ENCODE measurements around the gene KIF12. TPM values are rescaled to one million over a fixed set of nuclear protein-coding genes. Genes with fewer than 3 reads are reported as not detected.

The KIF12 gene
- total RNA-seq, 1 donor from 2014 or later = 0.34 TPM

- peaks cover 9% of the 10 kb centered on the region for H3K27me3 ChIP-seq (ENCODE audit: insufficient read depth, low read length)
- FAIRE-seq (peak; percentile 78), DNase-seq (ENCODE audit: low read depth) (peak; percentile 77)
- H3K36me3 ChIP-seq (ENCODE audit: insufficient read depth, low read length) = no peaks in the 10 kb centered on the region
- Mint-ChIP-seq H3K27me3 (ENCODE audit: low read depth, unreplicated experiment) (peaks cover 27% of the 10 kb centered on the region), H3K27ac (ENCODE audit: unreplicated experiment) (peak overlapping the region; percentile 28), H3K9me3 (ENCODE audit: unreplicated experiment) (no peaks in the 10 kb centered on the region), H3K36me3 (ENCODE audit: low read depth, unreplicated experiment) (no peaks in the 10 kb centered on the region), H3K4me1 (ENCODE audit: low read depth, unreplicated experiment) (peaks cover 12% of the 10 kb centered on the region), H3K4me3 (ENCODE audit: unreplicated experiment) (no peak overlapping the region)
- H2AFZ ChIP-seq (ENCODE audit: low read depth, low read length) = no peak overlapping the region
- H3K4me1 ChIP-seq (ENCODE audit: insufficient read depth, low read length) = no peaks in the 10 kb centered on the region
- H3K9me3 ChIP-seq (ENCODE audit: insufficient read depth, low read depth, low read length) = no peaks in the 10 kb centered on the region
- no peak overlapping the region for H3K4me2 ChIP-seq (ENCODE audit: low read length)
- H3K9ac ChIP-seq (ENCODE audit: low read length) = no peak overlapping the region
- no peak for TF ChIP-seq EZH2 (IDR thresholded peaks at IDR 0.05; ENCODE audit: insufficient read depth, low read length)
- no peak for TF ChIP-seq CTCF (IDR thresholded peaks at IDR 0.05; ENCODE audit: insufficient read depth, low read depth, low read length)
- H3K27ac ChIP-seq (ENCODE audit: low read depth, low read length) = no peak overlapping the region
- no peak overlapping the region for H3K4me3 ChIP-seq (ENCODE audit: insufficient read depth, low read depth, low read length)
- no peaks in the 10 kb centered on the region for H3K79me2 ChIP-seq (ENCODE audit: insufficient read depth, low read length)
- H4K20me1 ChIP-seq (ENCODE audit: insufficient read depth, low read length) = no peaks in the 10 kb centered on the region
Observed at GRCh38 chr9:114110180-114110579, 11.1 kb upstream of the KIF12 start.

GRCh38 chr9:114109124-114109523, 10.0 kb upstream of the KIF12 start:
- DNase-seq (ENCODE audit: low read depth) = no peak

More at GRCh38 chr9:114109124-114109523, 10.0 kb upstream of the KIF12 start:
- Mint-ChIP-seq H3K27me3 (ENCODE audit: low read depth, unreplicated experiment) (peaks cover 26% of the 10 kb centered on the region), H3K9me3 (ENCODE audit: unreplicated experiment) (no peaks in the 10 kb centered on the region), H3K4me3 (ENCODE audit: unreplicated experiment) (no peak overlapping the region), H3K4me1 (ENCODE audit: low read depth, unreplicated experiment) (peaks cover 11% of the 10 kb centered on the region), H3K36me3 (ENCODE audit: low read depth, unreplicated experiment) (no peaks in the 10 kb centered on the region), H3K27ac (ENCODE audit: unreplicated experiment) (peak overlapping the region; percentile 16)
- Histone ChIP-seq H3K9me3 (ENCODE audit: insufficient read depth, low read depth, low read length) (no peaks in the 10 kb centered on the region), H3K36me3 (ENCODE audit: insufficient read depth, low read length) (no peaks in the 10 kb centered on the region), H3K4me3 (ENCODE audit: insufficient read depth, low read depth, low read length) (no peak overlapping the region), H3K9ac (ENCODE audit: low read length) (no peak overlapping the region), H3K79me2 (ENCODE audit: insufficient read depth, low read length) (no peaks in the 10 kb centered on the region), H4K20me1 (ENCODE audit: insufficient read depth, low read length) (no peaks in the 10 kb centered on the region), H3K4me1 (ENCODE audit: insufficient read depth, low read length) (no peaks in the 10 kb centered on the region), H3K4me2 (ENCODE audit: low read length) (no peak overlapping the region), H3K27ac (ENCODE audit: low read depth, low read length) (no peak overlapping the region), H3K27me3 (ENCODE audit: insufficient read depth, low read length) (peaks cover 7% of the 10 kb centered on the region), H2AFZ (ENCODE audit: low read depth, low read length) (no peak overlapping the region)
- no peak for TF ChIP-seq CTCF (IDR thresholded peaks at IDR 0.05; ENCODE audit: insufficient read depth, low read depth, low read length)
- TF ChIP-seq EZH2 (IDR thresholded peaks at IDR 0.05; ENCODE audit: insufficient read depth, low read length) = no peak
- FAIRE-seq = no peak

Data from astrocyte (in vitro differentiated cells and primary cell).